Osteoblast (primary cell): ENCODE data around the gene POLDIP3. TPM values are rescaled to one million over a fixed set of nuclear protein-coding genes. Genes with fewer than 3 reads are reported as not detected.

Experiments used
- DNase-seq: peaks from one replicate; pipeline ENCODE4 v3.0.0; 2011; ENCODE audit warnings: low spot score, mixed read lengths; ENCODE audit not compliant: insufficient read length; ENCODE audit errors: missing footprints
- H2AFZ ChIP-seq: 2 replicates; pipeline ENCODE4 v1.6.0; 2011; ENCODE audit warnings: mild to moderate bottlenecking, low read length
- H3K27ac ChIP-seq: 2 replicates; pipeline ENCODE4 v1.5.1; 2011; ENCODE audit warnings: mild to moderate bottlenecking, low read depth, low read length, moderate library complexity
- H3K27me3 ChIP-seq: 2 replicates; pipeline ENCODE4 v1.6.0; 2012; ENCODE audit warnings: mild to moderate bottlenecking, control low read depth, inconsistent platforms, low read length, moderate library complexity; ENCODE audit not compliant: insufficient read depth
- H3K36me3 ChIP-seq: 2 replicates; pipeline ENCODE4 v1.5.1; 2011; ENCODE audit warnings: mild to moderate bottlenecking, low read length, control low read depth, moderate library complexity; ENCODE audit not compliant: insufficient read depth
- H3K4me1 ChIP-seq: 2 replicates; pipeline ENCODE4 v1.5.1; 2011; ENCODE audit warnings: mild to moderate bottlenecking, low read length, control low read depth, moderate library complexity; ENCODE audit not compliant: insufficient read depth
- H3K4me2 ChIP-seq: 2 replicates; pipeline ENCODE4 v1.6.0; 2011; ENCODE audit warnings: mild to moderate bottlenecking, low read length; ENCODE audit not compliant: insufficient read depth
- H3K4me3 ChIP-seq: fragments of 200-600 bp; sonication (generic); 3 replicates; pipeline ENCODE4 v1.5.1; 2012; ENCODE audit warnings: mild to moderate bottlenecking, low read length, inconsistent platforms; ENCODE audit not compliant: insufficient read depth
- H3K79me2 ChIP-seq: 2 replicates; pipeline ENCODE4 v1.6.0; 2012; ENCODE audit warnings: mild to moderate bottlenecking, low read length, control low read depth, inconsistent platforms; ENCODE audit not compliant: insufficient read depth
- H3K9me3 ChIP-seq: 2 replicates; pipeline ENCODE4 v1.5.1; 2011; ENCODE audit warnings: low read depth, low read length, control low read depth
- H4K20me1 ChIP-seq: 2 replicates; pipeline ENCODE4 v1.6.0; 2012; ENCODE audit warnings: mild to moderate bottlenecking, low read length, control low read depth; ENCODE audit not compliant: insufficient read depth
- total RNA-seq: library from RNA; depleted of rRNA; stranded (reverse); fragments of >200 nt; gene quantifications from 2 replicates; pipeline ENCODE4 v1.2.3, GENCODE V29; 2012
- TF ChIP-seq, protein P1 (sequence below): IDR thresholded peaks from 2 replicates; pipeline ENCODE4 v1.5.1; 2011; ENCODE audit warnings: mild to moderate bottlenecking, low read depth, low read length, moderate library complexity; ENCODE audit errors: extremely low read depth

POLDIP3 gene
- total RNA-seq, 1 donor, result 22.4 TPM

DNA sequence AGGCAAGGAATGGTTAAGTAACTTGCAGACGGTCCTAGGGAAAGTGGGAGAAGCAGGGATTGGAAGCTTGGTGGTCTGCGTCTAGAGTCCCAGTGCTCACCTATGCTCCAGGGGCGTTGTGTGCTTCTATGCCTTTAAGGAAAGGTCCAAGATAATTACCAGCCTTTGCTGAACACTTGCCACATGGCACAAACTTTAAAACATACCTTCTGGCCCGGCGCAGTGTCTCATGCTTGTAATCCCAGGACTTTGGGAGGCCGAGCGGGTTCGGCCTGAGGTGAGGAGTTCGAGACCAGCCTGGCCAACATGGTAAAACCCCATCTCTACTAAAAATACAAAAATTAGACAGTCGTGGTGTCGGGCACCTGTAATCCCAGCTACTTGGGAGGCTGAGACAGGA, 2.3 kb downstream of the POLDIP3 start:
- peaks cover 14% of the 10 kb centered on the region for H3K36me3 ChIP-seq
- TF ChIP-seq, protein P1, sequence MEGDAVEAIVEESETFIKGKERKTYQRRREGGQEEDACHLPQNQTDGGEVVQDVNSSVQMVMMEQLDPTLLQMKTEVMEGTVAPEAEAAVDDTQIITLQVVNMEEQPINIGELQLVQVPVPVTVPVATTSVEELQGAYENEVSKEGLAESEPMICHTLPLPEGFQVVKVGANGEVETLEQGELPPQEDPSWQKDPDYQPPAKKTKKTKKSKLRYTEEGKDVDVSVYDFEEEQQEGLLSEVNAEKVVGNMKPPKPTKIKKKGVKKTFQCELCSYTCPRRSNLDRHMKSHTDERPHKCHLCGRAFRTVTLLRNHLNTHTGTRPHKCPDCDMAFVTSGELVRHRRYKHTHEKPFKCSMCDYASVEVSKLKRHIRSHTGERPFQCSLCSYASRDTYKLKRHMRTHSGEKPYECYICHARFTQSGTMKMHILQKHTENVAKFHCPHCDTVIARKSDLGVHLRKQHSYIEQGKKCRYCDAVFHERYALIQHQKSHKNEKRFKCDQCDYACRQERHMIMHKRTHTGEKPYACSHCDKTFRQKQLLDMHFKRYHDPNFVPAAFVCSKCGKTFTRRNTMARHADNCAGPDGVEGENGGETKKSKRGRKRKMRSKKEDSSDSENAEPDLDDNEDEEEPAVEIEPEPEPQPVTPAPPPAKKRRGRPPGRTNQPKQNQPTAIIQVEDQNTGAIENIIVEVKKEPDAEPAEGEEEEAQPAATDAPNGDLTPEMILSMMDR, result no peak
- H3K27me3 ChIP-seq, result no peaks in the 10 kb centered on the region
- no peak overlapping the region for H3K4me3 ChIP-seq
- DNase-seq, result no peak
- H4K20me1 ChIP-seq, result peaks cover 50% of the 10 kb centered on the region
- peaks cover 64% of the 10 kb centered on the region for H3K79me2 ChIP-seq
- peak overlapping the region; percentile 98 for H3K4me2 ChIP-seq
- H2AFZ ChIP-seq, result no peak overlapping the region
- H3K9me3 ChIP-seq, result no peaks in the 10 kb centered on the region
- H3K4me1 ChIP-seq, result peaks cover 51% of the 10 kb centered on the region
- no peak overlapping the region for H3K27ac ChIP-seq

DNA sequence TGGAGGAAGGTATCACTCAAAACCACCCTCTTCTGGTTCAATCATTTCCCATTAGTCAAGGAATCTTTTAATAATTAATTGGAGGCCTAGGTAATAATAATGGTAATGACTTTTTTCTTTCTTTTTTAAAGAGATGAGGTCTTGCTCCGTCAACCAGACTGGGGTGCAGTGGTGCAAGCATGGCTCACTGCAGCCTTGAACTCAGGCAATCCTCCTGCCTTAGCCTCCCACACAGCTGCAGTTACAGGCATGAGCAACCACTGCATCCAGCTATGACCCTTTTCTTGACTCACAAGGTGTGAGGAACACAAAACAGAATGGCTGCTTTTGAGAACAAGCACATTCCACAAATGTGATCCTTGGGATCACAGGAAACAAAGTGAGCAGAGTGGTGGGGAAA, 3.6 kb downstream of the POLDIP3 start:
- Histone ChIP-seq H3K36me3 (peaks cover 14% of the 10 kb centered on the region), H3K79me2 (peaks cover 77% of the 10 kb centered on the region), H4K20me1 (peaks cover 57% of the 10 kb centered on the region), H3K4me1 (peaks cover 43% of the 10 kb centered on the region), H3K4me3 (no peak overlapping the region), H3K27me3 (no peaks in the 10 kb centered on the region), H3K9me3 (no peaks in the 10 kb centered on the region), H3K27ac (no peak overlapping the region), H3K4me2 (no peak overlapping the region), H2AFZ (no peak overlapping the region)
- TF ChIP-seq, protein P1, result no peak
- peak; percentile 42 for DNase-seq

DNA sequence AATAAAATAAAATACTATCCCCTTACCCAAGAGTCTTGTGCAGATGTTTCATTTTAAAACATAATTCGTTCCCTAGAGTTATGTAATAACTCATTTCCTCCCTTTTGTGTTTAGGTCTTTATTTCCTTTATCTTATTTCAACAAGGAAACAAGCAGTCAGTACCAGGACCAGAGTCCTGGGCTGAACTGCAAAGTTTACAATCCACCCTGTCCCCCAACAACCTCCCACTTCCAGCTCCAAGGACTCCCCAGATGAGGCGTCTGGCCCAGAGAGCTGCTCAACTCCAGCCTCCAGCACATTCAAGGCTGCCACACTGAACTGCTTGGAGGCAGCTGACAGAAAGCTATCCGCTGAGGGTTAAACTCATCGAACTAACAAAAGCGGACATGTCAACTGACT, 4.5 kb downstream of the POLDIP3 start:
- H3K4me1 ChIP-seq, result peaks cover 39% of the 10 kb centered on the region
- H3K9me3 ChIP-seq, result no peaks in the 10 kb centered on the region
- no peak overlapping the region for H3K4me3 ChIP-seq
- peaks cover 63% of the 10 kb centered on the region for H4K20me1 ChIP-seq
- H3K36me3 ChIP-seq, result peaks cover 19% of the 10 kb centered on the region
- no peak overlapping the region for H2AFZ ChIP-seq
- peaks cover 85% of the 10 kb centered on the region for H3K79me2 ChIP-seq
- no peak for DNase-seq
- TF ChIP-seq, protein P1, result no peak
- peak overlapping the region; percentile 23 for H3K27ac ChIP-seq
- H3K27me3 ChIP-seq, result no peaks in the 10 kb centered on the region
- no peak overlapping the region for H3K4me2 ChIP-seq

DNA sequence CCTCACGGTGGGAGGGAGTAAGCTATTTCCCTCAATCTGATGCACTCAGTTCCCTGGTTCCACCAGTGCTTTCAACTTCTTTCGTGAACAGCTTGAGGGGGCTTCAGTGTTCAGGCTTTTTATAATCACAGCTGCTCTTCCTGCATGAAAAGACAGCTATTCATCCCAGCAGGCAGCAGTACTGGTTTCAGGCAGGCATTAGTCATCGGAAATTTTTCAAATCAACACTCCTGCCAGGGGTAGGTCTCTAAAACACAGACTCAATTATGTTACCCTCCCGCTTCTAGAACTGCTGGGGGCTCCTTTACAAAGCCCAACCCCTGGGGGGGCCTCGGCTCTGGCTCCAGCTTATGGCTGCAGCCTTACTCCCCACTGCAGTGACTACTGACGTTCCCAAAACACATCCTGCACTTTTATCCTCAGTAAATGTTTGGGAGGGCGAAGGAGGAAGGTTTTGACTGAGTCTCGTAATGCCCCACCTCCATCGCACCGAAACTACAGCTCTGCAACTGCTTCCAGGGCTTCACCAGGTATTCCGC, 5.8 kb downstream of the POLDIP3 start:
- Histone ChIP-seq H3K4me2 (peak overlapping the region; percentile 62), H4K20me1 (peaks cover 68% of the 10 kb centered on the region), H3K27me3 (no peaks in the 10 kb centered on the region), H3K4me1 (peaks cover 48% of the 10 kb centered on the region), H3K79me2 (peaks cover 95% of the 10 kb centered on the region), H3K4me3 (peak overlapping the region; percentile 15), H3K9me3 (no peaks in the 10 kb centered on the region), H2AFZ (no peak overlapping the region), H3K27ac (peak overlapping the region; percentile 56), H3K36me3 (peaks cover 19% of the 10 kb centered on the region)
- peak; percentile 93 for DNase-seq
- TF ChIP-seq, protein P1, result no peak
